ENCODE measurements around the gene IL10RB.

- TF ChIP-seq CTCF (IDR thresholded peaks at IDR 0.05) = no peak
- no peak for TF ChIP-seq POLR2A (IDR thresholded peaks at IDR 0.05)
- TF ChIP-seq POLR2AphosphoS5 (IDR thresholded peaks at IDR 0.05) = no peak
Observed at GRCh38 chr21:33262921-33263320, 3.2 kb upstream of the IL10RB start.
